ENCODE measurements around the gene SPATA32. TPM values are rescaled to one million over a fixed set of nuclear protein-coding genes. Genes with fewer than 3 reads are reported as not detected.
A peak's percentile ranks its signal among the peaks of the same experiment; 100 is the strongest.

The SPATA32 gene
- total RNA-seq, 2 experiments from 2014 or later = 0.20 to 0.27 TPM

DNA sequence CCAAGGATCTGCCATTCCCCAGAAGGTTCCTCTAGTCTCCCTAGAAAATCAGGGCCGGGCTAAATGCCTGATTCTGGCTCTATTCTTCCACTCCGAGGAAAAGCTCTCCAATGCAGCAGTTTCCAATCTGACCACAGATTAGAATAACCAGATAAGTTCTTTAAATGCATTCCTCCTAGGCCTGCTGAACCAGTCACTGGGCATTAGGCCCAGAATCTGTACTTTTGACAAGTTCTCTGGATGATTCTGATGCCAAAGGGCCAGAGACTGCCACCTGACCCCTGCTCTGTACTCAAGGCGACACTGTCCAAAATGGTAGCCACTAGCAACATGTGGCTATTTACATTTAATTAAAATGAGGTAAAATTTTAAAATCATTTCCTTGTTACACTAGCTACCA is 32.6 kb upstream of the SPATA32 start:
- POLR2A ChIA-PET = interaction anchor here (1.2 to 1.5 kb wide), 2 partner anchors 20 to 23 kb away, joined by 3 to 5 read pairs; partner anchors contain the start of gene MAP3K14
- H3K4me3 ChIP-seq (ENCODE audit: low read length) = no peak overlapping the region

DNA sequence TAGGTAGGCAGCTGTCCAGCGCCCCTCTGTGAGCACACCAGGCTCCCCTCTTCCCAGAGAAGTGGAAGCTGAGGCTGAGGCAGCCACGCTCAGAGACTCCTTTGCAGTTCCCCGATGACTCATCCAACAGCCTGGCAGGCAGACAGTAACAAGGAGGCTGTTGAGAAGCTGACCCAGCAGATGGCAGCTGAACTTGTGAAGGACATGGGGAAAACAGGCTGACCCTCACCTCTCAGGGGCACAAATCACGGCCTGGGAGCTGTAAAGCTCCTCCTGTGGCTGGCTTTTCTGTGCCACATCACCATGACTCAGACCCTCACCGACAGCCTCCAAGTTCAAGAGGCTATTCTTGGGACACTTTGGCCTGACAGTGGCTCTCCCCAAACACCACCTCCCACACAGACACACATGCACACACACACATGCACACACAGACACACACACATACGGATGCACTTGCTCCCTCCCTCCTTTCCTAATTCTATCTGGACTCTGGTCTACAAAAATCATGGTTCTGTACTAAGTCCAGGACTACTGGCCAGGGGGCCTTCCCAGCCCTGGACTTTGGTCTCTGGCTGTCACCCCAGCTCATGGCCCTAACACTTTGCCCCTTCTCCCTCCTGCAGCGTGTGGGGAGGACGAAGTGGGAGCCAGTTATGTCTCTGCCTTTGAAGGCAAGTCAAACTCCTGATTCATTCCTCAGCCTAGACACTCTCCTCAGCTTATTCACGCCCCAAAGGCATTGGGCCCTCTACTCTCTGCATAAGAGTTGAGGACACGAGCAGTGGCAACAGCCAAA is 31.7 kb upstream of the SPATA32 start:
- H3K9me3 ChIP-seq (ENCODE audit: control insufficient read depth in 1 of 2, insufficient read depth in 1 of 2, low read length in 2 of 2) = no peaks in the 10 kb centered on the region
- H3K27ac Mint-ChIP-seq = peak overlapping the region; percentile 75
- H3K4me3 ChIP-seq (ENCODE audit: low read length) = no peak overlapping the region
- no peaks in the 10 kb centered on the region for H3K9me3 Mint-ChIP-seq
- no peak overlapping the region for H3K4me3 Mint-ChIP-seq
- DNase-seq (peak in 3 of 14 experiments; percentile 44 to 65 (median 56)), ATAC-seq (ENCODE audit: poor library complexity) (no peak)
- H3K36me3 Mint-ChIP-seq (ENCODE audit: low read depth) = peaks cover 57% of the 10 kb centered on the region
- ChIA-PET CTCF (interaction anchor here (1.0 to 3.0 kb wide), 4 partner anchors 16 to 92 kb away, joined by 4 to 12 read pairs (median 6); partner anchors contain the start of gene MAP3K14), POLR2A (interaction anchor here (1.5 to 1.7 kb wide), 2 partner anchors 17 to 21 kb away, joined by 3 to 4 read pairs; no protein-coding TSS in a partner anchor)
- TF ChIP-seq, protein P1, sequence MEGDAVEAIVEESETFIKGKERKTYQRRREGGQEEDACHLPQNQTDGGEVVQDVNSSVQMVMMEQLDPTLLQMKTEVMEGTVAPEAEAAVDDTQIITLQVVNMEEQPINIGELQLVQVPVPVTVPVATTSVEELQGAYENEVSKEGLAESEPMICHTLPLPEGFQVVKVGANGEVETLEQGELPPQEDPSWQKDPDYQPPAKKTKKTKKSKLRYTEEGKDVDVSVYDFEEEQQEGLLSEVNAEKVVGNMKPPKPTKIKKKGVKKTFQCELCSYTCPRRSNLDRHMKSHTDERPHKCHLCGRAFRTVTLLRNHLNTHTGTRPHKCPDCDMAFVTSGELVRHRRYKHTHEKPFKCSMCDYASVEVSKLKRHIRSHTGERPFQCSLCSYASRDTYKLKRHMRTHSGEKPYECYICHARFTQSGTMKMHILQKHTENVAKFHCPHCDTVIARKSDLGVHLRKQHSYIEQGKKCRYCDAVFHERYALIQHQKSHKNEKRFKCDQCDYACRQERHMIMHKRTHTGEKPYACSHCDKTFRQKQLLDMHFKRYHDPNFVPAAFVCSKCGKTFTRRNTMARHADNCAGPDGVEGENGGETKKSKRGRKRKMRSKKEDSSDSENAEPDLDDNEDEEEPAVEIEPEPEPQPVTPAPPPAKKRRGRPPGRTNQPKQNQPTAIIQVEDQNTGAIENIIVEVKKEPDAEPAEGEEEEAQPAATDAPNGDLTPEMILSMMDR (IDR thresholded peaks at IDR 0.05) = no peak
- peaks cover 53% of the 10 kb centered on the region for H3K36me3 ChIP-seq (ENCODE audit: insufficient read depth, low read length)
- peaks cover 65% of the 10 kb centered on the region for H3K4me1 Mint-ChIP-seq (ENCODE audit: low read depth)
- no peaks in the 10 kb centered on the region for H3K27me3 Mint-ChIP-seq
- no peak overlapping the region for H3K27ac ChIP-seq (ENCODE audit: low read depth in 1 of 2, low read length in 2 of 2)
- H3K27me3 ChIP-seq (ENCODE audit: control insufficient read depth in 1 of 2, insufficient read depth in 2 of 2, low read length in 2 of 2) = no peaks in the 10 kb centered on the region
- intact Hi-C loops (cut with DNase I, micrococcal nuclease) = no loop called here
- peaks cover 53% of the 10 kb centered on the region for H3K4me1 ChIP-seq (ENCODE audit: insufficient read depth, low read length)

More for the DNA sequence above, 32.6 kb upstream of the SPATA32 start:
- H3K4me3 Mint-ChIP-seq = no peak overlapping the region
- Histone ChIP-seq H3K27ac (ENCODE audit: low read depth in 1 of 2, low read length in 2 of 2) (no peak overlapping the region), H3K9me3 (ENCODE audit: control insufficient read depth in 1 of 2, insufficient read depth in 1 of 2, low read length in 2 of 2) (no peaks in the 10 kb centered on the region), H3K4me1 (ENCODE audit: insufficient read depth, low read length) (peaks cover 62% of the 10 kb centered on the region), H3K27me3 (ENCODE audit: control insufficient read depth in 1 of 2, insufficient read depth in 2 of 2, low read length in 2 of 2) (no peaks in the 10 kb centered on the region), H3K36me3 (ENCODE audit: insufficient read depth, low read length) (peaks cover 49% of the 10 kb centered on the region)
- CTCF ChIA-PET = interaction anchor here (0.5 to 3.0 kb wide), 4 partner anchors 17 to 159 kb away, joined by 3 to 12 read pairs (median 5); partner anchors contain the start of genes ACBD4 and MAP3K14
- DNase-seq (no peak), ATAC-seq (ENCODE audit: poor library complexity) (no peak)
- H3K27me3 Mint-ChIP-seq = no peaks in the 10 kb centered on the region
- peaks cover 56% of the 10 kb centered on the region for H3K36me3 Mint-ChIP-seq (ENCODE audit: low read depth)
- peaks cover 73% of the 10 kb centered on the region for H3K4me1 Mint-ChIP-seq (ENCODE audit: low read depth)
- intact Hi-C loops (cut with DNase I, micrococcal nuclease) = no loop called here
- TF ChIP-seq, protein P1 (IDR thresholded peaks at IDR 0.05) = no peak
- peak overlapping the region; percentile 75 for H3K27ac Mint-ChIP-seq
- H3K9me3 Mint-ChIP-seq = no peaks in the 10 kb centered on the region

DNA sequence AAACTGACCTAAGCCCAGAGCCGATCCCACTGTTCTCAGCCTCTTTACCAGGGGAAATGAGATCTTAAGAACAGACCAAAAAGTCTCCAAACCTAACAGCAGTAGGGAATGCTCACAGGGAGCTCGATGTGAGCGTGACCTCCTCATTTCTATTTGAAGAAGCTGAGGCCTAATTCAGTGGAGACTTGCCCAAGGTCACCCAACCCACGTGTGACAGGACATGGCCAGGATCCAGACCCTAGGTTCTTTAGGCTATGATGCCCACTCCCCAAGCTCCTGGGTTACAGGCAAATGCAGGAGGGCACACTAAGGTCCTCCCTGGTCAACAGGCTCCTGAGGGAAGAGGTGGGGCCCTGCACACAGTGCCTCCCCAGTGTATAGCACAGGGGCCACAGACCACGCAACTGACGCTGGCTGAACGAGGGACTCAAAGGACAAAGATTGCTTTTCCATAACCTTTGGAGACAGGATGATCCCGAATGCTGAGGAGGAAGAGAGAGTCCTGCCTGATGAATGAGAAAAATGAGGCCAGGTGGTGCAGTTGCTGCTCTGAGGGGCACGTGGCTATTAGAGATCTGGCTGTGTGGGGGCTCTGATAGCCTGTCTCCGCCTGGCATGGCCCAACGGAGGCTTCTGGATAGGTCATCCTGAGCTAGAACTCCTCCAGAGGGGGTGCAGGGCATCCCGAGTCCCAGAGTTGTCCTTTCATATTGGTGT is 31.0 kb upstream of the SPATA32 start:
- intact Hi-C loops (cut with DNase I, micrococcal nuclease) = no loop called here
- peaks cover 53% of the 10 kb centered on the region for H3K36me3 ChIP-seq (ENCODE audit: insufficient read depth, low read length)
- CTCF ChIA-PET = interaction anchor here (1.0 to 1.7 kb wide), 3 partner anchors 15 to 92 kb away, joined by 4 to 6 read pairs (median 5); no protein-coding TSS in a partner anchor

More for the DNA sequence above, 31.0 kb upstream of the SPATA32 start:
- Mint-ChIP-seq H3K36me3 (ENCODE audit: low read depth) (peaks cover 56% of the 10 kb centered on the region), H3K27ac (peak overlapping the region; percentile 75), H3K9me3 (no peaks in the 10 kb centered on the region), H3K4me1 (ENCODE audit: low read depth) (peaks cover 57% of the 10 kb centered on the region), H3K27me3 (no peaks in the 10 kb centered on the region), H3K4me3 (no peak overlapping the region)
- Histone ChIP-seq H3K9me3 (ENCODE audit: control insufficient read depth in 1 of 2, insufficient read depth in 1 of 2, low read length in 2 of 2) (no peaks in the 10 kb centered on the region), H3K4me3 (ENCODE audit: low read length) (no peak overlapping the region), H3K4me1 (ENCODE audit: insufficient read depth, low read length) (peaks cover 49% of the 10 kb centered on the region), H3K27me3 (ENCODE audit: control insufficient read depth in 1 of 2, insufficient read depth in 2 of 2, low read length in 2 of 2) (no peaks in the 10 kb centered on the region), H3K27ac (ENCODE audit: low read depth in 1 of 2, low read length in 2 of 2) (no peak overlapping the region)
- POLR2A ChIA-PET = interaction anchor here (1.7 kb wide), 1 partner anchor 18 kb away, joined by 4 read pairs; no protein-coding TSS in a partner anchor
- TF ChIP-seq, protein P1 (IDR thresholded peaks at IDR 0.05) = no peak
- DNase-seq (no peak), ATAC-seq (ENCODE audit: poor library complexity) (no peak)

Measured in CD4-positive, alpha-beta T cell (primary cell).